Retinal pigment epithelial cell (primary cell): Measurements from ENCODE around the gene TEX55.
"Not testable (repeated sequence)": the region's sequence is repeated elsewhere in the genome, so short reads cannot be mapped to it uniquely, and the experiment has no call there.

ENCODE experiments used
- DNase-seq: peaks from one replicate; pipeline ENCODE4 v3.0.0-alpha.2; 2010; ENCODE audit warnings: low read depth
- H3K4me3 ChIP-seq: 2 replicates; pipeline ENCODE4 v1.5.1; 2011; ENCODE audit warnings: mild to moderate bottlenecking, low read length, control low read depth, moderate library complexity
- CTCF ChIP-seq: conservative IDR thresholded peaks from 2 replicates; pipeline ENCODE4 v1.5.1; 2011; ENCODE audit warnings: low read depth, low read length, control low read depth, inconsistent platforms

TEX55 gene

GRCh38 chr3:119145500-119146167, at the start of gene TEX55:
Gene TEX55 (plus strand): TSS chr3:119146165. CDS start chr3:119146190, 25 bp downstream.
- no peak within 1 kb of the TSS for H3K4me3 ChIP-seq
- TF ChIP-seq CTCF, result peak; percentile 72
- DNase-seq, result peak; percentile 4

GRCh38 chr3:119098003-119098402, 48.0 kb upstream of the TEX55 start:
- no peak overlapping the region for H3K4me3 ChIP-seq
- no peak for DNase-seq
- TF ChIP-seq CTCF, result no peak

GRCh38 chr3:119098619-119099222, 47.2 kb upstream of the TEX55 start:
- TF ChIP-seq CTCF, result peak; percentile 76
- DNase-seq, result no peak
- H3K4me3 ChIP-seq, result no peak overlapping the region

GRCh38 chr3:119099785-119100184, 46.2 kb upstream of the TEX55 start:
- no peak for TF ChIP-seq CTCF
- H3K4me3 ChIP-seq, result no peak overlapping the region
- no peak for DNase-seq

- TF ChIP-seq CTCF, result no peak
Measured at GRCh38 chr3:119104031-119104430, 41.9 kb upstream of the TEX55 start.

GRCh38 chr3:119118330-119118729, 27.6 kb upstream of the TEX55 start:
- H3K4me3 ChIP-seq, DNase-seq: not testable (repeated sequence)

More at GRCh38 chr3:119104031-119104430, 41.9 kb upstream of the TEX55 start:
- no peak overlapping the region for H3K4me3 ChIP-seq
- DNase-seq, result no peak

GRCh38 chr3:119120480-119120879, 25.5 kb upstream of the TEX55 start:
- no peak for TF ChIP-seq CTCF
- no peak overlapping the region for H3K4me3 ChIP-seq
- no peak for DNase-seq
